Omental fat pad (tissue), 4 donors: ENCODE measurements around the gene CXCL13. TPM values are rescaled to one million over a fixed set of nuclear protein-coding genes. Genes with fewer than 3 reads are reported as not detected.

Experiments used
- ATAC-seq: fragments of 150-250 bp; one replicate; pipeline ENCODE4 v1.9.1; 2016; ENCODE audit warnings: mild to moderate bottlenecking, moderate library complexity; ENCODE audit not compliant: low FRiP score
- DNase-seq: peaks from one replicate; pipeline ENCODE4 v3.0.0-alpha.2; 2019; ENCODE audit warnings: low spot score
- total RNA-seq, 4 donors: library from RNA; depleted of rRNA; stranded (reverse); fragments of >200 nt; gene quantifications; one replicate each; pipeline ENCODE4 v1.1.0, GENCODE V29; 2016
- TF ChIP-seq, protein P1 (sequence below), 3 donors: fragments of 450-650 bp; IDR thresholded peaks; one replicate each; pipeline ENCODE4 v1.5.1; 2016 to 2017; ENCODE audit warnings: antibody characterized with exemption in 3 of 3, mild to moderate bottlenecking in 3 of 3, moderate library complexity in 2 of 3

Gene CXCL13
- total RNA-seq, 4 donors from 2014 or later: 0.79 TPM; not detected in 3

GRCh38 chr4:77578145-77578544 is 27.5 kb upstream of the CXCL13 start:
- ATAC-seq: no peak
- no peak for DNase-seq
- TF ChIP-seq, protein P1, sequence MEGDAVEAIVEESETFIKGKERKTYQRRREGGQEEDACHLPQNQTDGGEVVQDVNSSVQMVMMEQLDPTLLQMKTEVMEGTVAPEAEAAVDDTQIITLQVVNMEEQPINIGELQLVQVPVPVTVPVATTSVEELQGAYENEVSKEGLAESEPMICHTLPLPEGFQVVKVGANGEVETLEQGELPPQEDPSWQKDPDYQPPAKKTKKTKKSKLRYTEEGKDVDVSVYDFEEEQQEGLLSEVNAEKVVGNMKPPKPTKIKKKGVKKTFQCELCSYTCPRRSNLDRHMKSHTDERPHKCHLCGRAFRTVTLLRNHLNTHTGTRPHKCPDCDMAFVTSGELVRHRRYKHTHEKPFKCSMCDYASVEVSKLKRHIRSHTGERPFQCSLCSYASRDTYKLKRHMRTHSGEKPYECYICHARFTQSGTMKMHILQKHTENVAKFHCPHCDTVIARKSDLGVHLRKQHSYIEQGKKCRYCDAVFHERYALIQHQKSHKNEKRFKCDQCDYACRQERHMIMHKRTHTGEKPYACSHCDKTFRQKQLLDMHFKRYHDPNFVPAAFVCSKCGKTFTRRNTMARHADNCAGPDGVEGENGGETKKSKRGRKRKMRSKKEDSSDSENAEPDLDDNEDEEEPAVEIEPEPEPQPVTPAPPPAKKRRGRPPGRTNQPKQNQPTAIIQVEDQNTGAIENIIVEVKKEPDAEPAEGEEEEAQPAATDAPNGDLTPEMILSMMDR (IDR thresholded peaks at IDR 0.05): no peak

DNA sequence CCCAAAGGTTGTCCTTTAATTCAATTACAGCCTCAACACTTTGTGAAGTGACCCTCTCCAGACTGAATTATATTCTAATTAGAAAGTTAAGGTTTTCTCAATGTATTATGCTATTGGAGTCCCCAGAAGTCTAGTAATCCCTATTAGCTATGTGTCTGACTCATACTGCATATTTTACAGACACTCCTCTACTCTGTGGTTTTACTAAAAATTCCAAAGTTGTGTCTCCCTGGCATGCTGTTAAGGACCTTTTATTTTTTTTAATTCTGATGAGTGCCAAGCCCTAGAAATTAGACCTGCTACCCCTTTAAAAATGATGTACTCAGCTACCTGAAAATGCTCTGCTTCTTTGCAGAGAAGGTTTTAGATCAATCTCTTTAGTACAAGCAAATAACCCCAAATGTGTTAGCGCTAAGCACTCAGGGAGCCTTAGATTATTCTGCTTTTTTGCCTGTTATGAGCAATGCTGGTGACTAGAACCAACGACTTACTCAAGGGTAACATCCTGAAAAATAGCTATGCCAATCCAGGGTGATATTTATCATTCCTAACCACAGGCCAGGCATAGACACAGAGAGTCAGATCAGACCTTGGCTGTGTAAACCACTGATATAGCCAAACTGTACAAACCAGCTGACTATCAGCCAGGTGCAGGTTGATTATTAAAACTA is 26.1 kb upstream of the CXCL13 start:
- DNase-seq: no peak
- ATAC-seq: peak; percentile 94
- TF ChIP-seq, protein P1 (IDR thresholded peaks at IDR 0.05): no peak

GRCh38 chr4:77581724-77582123 is 23.9 kb upstream of the CXCL13 start:
- no peak for DNase-seq
- TF ChIP-seq, protein P1 (IDR thresholded peaks at IDR 0.05): no peak
- ATAC-seq: peak; percentile 77

GRCh38 chr4:77582156-77582555 is 23.5 kb upstream of the CXCL13 start:
- ATAC-seq (no peak), DNase-seq (no peak)
- TF ChIP-seq, protein P1 (IDR thresholded peaks at IDR 0.05): no peak

DNA sequence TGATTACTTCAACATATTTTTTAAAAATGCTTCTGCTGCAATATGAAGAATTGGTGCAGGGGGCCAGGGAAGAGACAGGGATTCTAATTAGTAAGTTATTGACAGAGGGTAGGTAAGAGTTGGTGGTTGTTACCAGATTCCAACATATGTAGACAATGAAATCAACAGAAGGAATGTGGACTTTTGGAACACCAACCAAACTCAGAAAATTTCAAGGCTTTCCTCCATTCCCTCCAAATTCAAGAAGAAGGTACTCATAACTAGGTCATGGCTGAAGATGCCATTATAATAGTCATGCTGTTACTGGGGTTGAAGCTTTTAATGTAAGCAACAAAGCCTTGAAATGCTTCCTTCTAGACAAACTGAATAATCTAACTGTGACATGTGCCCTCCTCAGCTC is 22.9 kb upstream of the CXCL13 start:
- no peak for ATAC-seq
- DNase-seq: no peak
- TF ChIP-seq, protein P1 (IDR thresholded peaks at IDR 0.05): no peak

- no peak for DNase-seq
- no peak for ATAC-seq
Measured at GRCh38 chr4:77586951-77587383, 18.7 kb upstream of the CXCL13 start.

GRCh38 chr4:77590482-77590881 is 15.1 kb upstream of the CXCL13 start:
- TF ChIP-seq, protein P1 (IDR thresholded peaks at IDR 0.05): no peak
- DNase-seq (no peak), ATAC-seq (no peak)

More at GRCh38 chr4:77586951-77587383, 18.7 kb upstream of the CXCL13 start:
- TF ChIP-seq, protein P1 (IDR thresholded peaks at IDR 0.05): no peak
